H1 (cell line): ENCODE results near the gene DLEC1. TPM values are rescaled to one million over a fixed set of nuclear protein-coding genes. Genes with fewer than 3 reads are reported as not detected.

Experiments
- CTCF ChIA-PET: fragments of 300-600 bp; sonication (Branson Sonifier 250); formaldehyde crosslinking; loops from one replicate; lab custom pipeline; 2021; ENCODE audit not compliant: partially characterized antibody; lab: Charles Lee
- POLR2A ChIA-PET: fragments of 300-600 bp; sonication (Branson Sonifier 250); formaldehyde crosslinking; loops from one replicate; lab custom pipeline; 2021; ENCODE audit warnings: inconsistent platforms; ENCODE audit not compliant: partially characterized antibody; lab: Charles Lee
- DNase-seq, 2 experiments: peaks; one replicate each; pipeline versions ENCODE4 v3.0.0 to v3.0.0-alpha.2; 2010 to 2022; ENCODE audit warnings: low spot score in 2 of 2, low read depth in 1 of 2, mixed read lengths in 1 of 2
- FAIRE-seq: peaks from 2 replicates; lab custom pipeline; 2011; peaks lifted over from hg19 to GRCh38; lab: Jason Lieb, UNC
- H2AFZ ChIP-seq: 2 replicates; pipeline ENCODE4 v1.8.1; 2012; ENCODE audit warnings: low read length, inconsistent platforms
- H2AK5ac ChIP-seq: 2 replicates; pipeline ENCODE4 v1.6.1; 2013; ENCODE audit warnings: low read depth, low read length
- H2BK120ac ChIP-seq: replicated peaks from 2 replicates; pipeline ENCODE3; 2013; ENCODE audit warnings: low read depth, low read length, inconsistent platforms
- H2BK12ac ChIP-seq: 2 replicates; pipeline ENCODE4 v1.6.1; 2013; ENCODE audit warnings: low read depth, low read length
- H2BK15ac ChIP-seq: 2 replicates; pipeline ENCODE4 v1.6.1; 2013; ENCODE audit warnings: low read length
- H2BK20ac ChIP-seq: 2 replicates; pipeline ENCODE4 v1.6.1; 2013; ENCODE audit warnings: low read length
- H2BK5ac ChIP-seq: 2 replicates; pipeline ENCODE4 v1.6.1; 2013; ENCODE audit warnings: low read depth, low read length
- H3K14ac ChIP-seq: 2 replicates; pipeline ENCODE4 v1.6.1; 2013; ENCODE audit warnings: inconsistent platforms; ENCODE audit not compliant: insufficient read length
- H3K18ac ChIP-seq: 2 replicates; pipeline ENCODE4 v1.6.1; 2013; ENCODE audit warnings: low read length; ENCODE audit errors: extremely low read depth
- H3K23ac ChIP-seq: 2 replicates; pipeline ENCODE4 v1.6.1; 2013; ENCODE audit warnings: inconsistent platforms; ENCODE audit not compliant: insufficient read length
- H3K23me2 ChIP-seq: 2 replicates; pipeline ENCODE4 v1.6.1; 2013; ENCODE audit warnings: low read depth, low read length
- H3K27ac ChIP-seq: 2 replicates; pipeline ENCODE4 v1.6.1; 2011; ENCODE audit warnings: low read depth, low read length, inconsistent platforms
- H3K27me3 ChIP-seq, 4 experiments: replicated peaks in 1 of 4; 1 replicate in 1 of 4; 2 replicates in 3 of 4; pipeline versions ENCODE4 v1.6.1 to v1.8.1; 2011 to 2013; ENCODE audit warnings: low read length in 3 of 4, mild to moderate bottlenecking in 3 of 4, inconsistent platforms in 2 of 4, mixed read lengths in 2 of 4, moderate library complexity in 1 of 4; ENCODE audit not compliant: control insufficient read depth in 3 of 4, insufficient read depth in 3 of 4; ENCODE audit errors: extremely low read depth in 1 of 4
- H3K36me3 ChIP-seq, 4 experiments: 2 replicates each; pipeline versions ENCODE4 v1.6.1 to v1.8.1; 2011 to 2013; ENCODE audit warnings: mild to moderate bottlenecking in 4 of 4, low read length in 3 of 4, moderate library complexity in 2 of 4, control low read depth in 1 of 4, inconsistent platforms in 1 of 4; ENCODE audit not compliant: insufficient read depth in 4 of 4, control insufficient read depth in 2 of 4
- H3K4ac ChIP-seq: replicated peaks from 2 replicates; pipeline ENCODE3; 2013; ENCODE audit warnings: low read length, low read depth, mixed read lengths, inconsistent platforms; ENCODE audit not compliant: insufficient read length
- H3K4me1 ChIP-seq, 4 experiments: replicated peaks in 1 of 4; 1 replicate in 1 of 4; 2 replicates in 3 of 4; pipeline versions ENCODE4 v1.6.1 to v1.8.1; 2011 to 2013; ENCODE audit warnings: low read length in 3 of 4, inconsistent platforms in 2 of 4, mixed read lengths in 1 of 4; ENCODE audit not compliant: insufficient read depth in 4 of 4, control insufficient read depth in 3 of 4
- H3K4me2 ChIP-seq, 2 experiments: 2 replicates each; pipeline versions ENCODE4 v1.6.1 to v1.8.1; 2011 to 2013; ENCODE audit warnings: low read depth in 2 of 2, low read length in 2 of 2, control low read depth in 1 of 2, inconsistent platforms in 1 of 2, mild to moderate bottlenecking in 1 of 2; ENCODE audit not compliant: insufficient read depth in 1 of 2
- H3K4me3 ChIP-seq, 4 experiments: fragments of 200-600, 300-600 bp in 1 of 4; sonication (generic), shearing (Covaris generic), sonication (Bioruptor Twin) in 1 of 4; 2 replicates each; pipeline versions ENCODE4 v1.5.1 to v1.8.1; 2011 to 2016; ENCODE audit warnings: low read length in 4 of 4, low read depth in 3 of 4, control low read depth in 2 of 4, inconsistent platforms in 2 of 4, mild to moderate bottlenecking in 2 of 4, mixed read lengths in 1 of 4, moderate library complexity in 1 of 4; ENCODE audit not compliant: insufficient read depth in 2 of 4; ENCODE audit errors: extremely low read depth in 1 of 4
- H3K56ac ChIP-seq: replicated peaks from 2 replicates; pipeline ENCODE3; 2013; ENCODE audit warnings: low read depth, mild to moderate bottlenecking, mixed read lengths, low read length, inconsistent platforms; ENCODE audit not compliant: insufficient read length
- H3K79me1 ChIP-seq: 2 replicates; pipeline ENCODE4 v1.6.1; 2013; ENCODE audit warnings: low read depth, low read length, control low read depth
- H3K79me2 ChIP-seq, 2 experiments: 2 replicates each; pipeline versions ENCODE4 v1.6.1 to v1.8.1; 2012 to 2013; ENCODE audit warnings: low read length in 2 of 2, mild to moderate bottlenecking in 2 of 2, inconsistent platforms in 1 of 2; ENCODE audit not compliant: insufficient read depth in 2 of 2, control insufficient read depth in 1 of 2
- H3K9ac ChIP-seq, 4 experiments: replicated peaks in 1 of 4; 1 replicate in 1 of 4; 2 replicates in 3 of 4; pipeline versions ENCODE4 v1.6.1 to v1.8.1; 2011 to 2013; ENCODE audit warnings: low read depth in 3 of 4, low read length in 3 of 4, control low read depth in 2 of 4, mild to moderate bottlenecking in 2 of 4, moderate library complexity in 2 of 4, inconsistent platforms in 1 of 4; ENCODE audit errors: extremely low read depth in 1 of 4
- H3K9me3 ChIP-seq, 2 experiments: 2 replicates each; pipeline versions ENCODE4 v1.6.1 to v1.8.1; 2012 to 2013; ENCODE audit warnings: mild to moderate bottlenecking in 2 of 2, moderate library complexity in 2 of 2, control low read depth in 1 of 2, inconsistent platforms in 1 of 2, low read depth in 1 of 2, low read length in 1 of 2, mixed read lengths in 1 of 2; ENCODE audit not compliant: insufficient read depth in 2 of 2
- H4K20me1 ChIP-seq, 2 experiments: replicated peaks in 1 of 2; 2 replicates each; pipeline versions ENCODE3 to v1.8.1; 2011 to 2013; ENCODE audit warnings: inconsistent platforms in 2 of 2, low read length in 2 of 2, mild to moderate bottlenecking in 1 of 2; ENCODE audit not compliant: insufficient read depth in 2 of 2, control insufficient read depth in 1 of 2
- H4K5ac ChIP-seq: 2 replicates; pipeline ENCODE4 v1.6.1; 2013; ENCODE audit warnings: low read length, low read depth, mixed read lengths, inconsistent platforms; ENCODE audit not compliant: insufficient read length
- H4K8ac ChIP-seq: 2 replicates; pipeline ENCODE4 v1.8.0; 2013; ENCODE audit warnings: mild to moderate bottlenecking, moderate library complexity, low read length, inconsistent platforms; ENCODE audit not compliant: insufficient read depth; ENCODE audit errors: extremely low read depth
- H4K91ac ChIP-seq: replicated peaks from 2 replicates; pipeline ENCODE3; 2013; ENCODE audit warnings: low read length, mixed read lengths, inconsistent platforms; ENCODE audit not compliant: insufficient read length
- CREB1 ChIP-seq: IDR thresholded peaks from 2 replicates; pipeline ENCODE4 v1.6.1; 2012; ENCODE audit warnings: inconsistent platforms
- CTBP2 ChIP-seq: IDR thresholded peaks from 2 replicates; pipeline ENCODE4 v1.7.0; 2011; ENCODE audit warnings: borderline replicate concordance, mild to moderate bottlenecking, moderate library complexity, mixed read lengths, low read length; ENCODE audit not compliant: insufficient read depth, insufficient read length
- EP300 ChIP-seq, 2 experiments: IDR thresholded peaks; 1 replicate in 1 of 2; 2 replicates in 1 of 2; pipeline ENCODE4 v1.6.1; 2011 to 2012; ENCODE audit warnings: low read depth in 2 of 2, low read length in 2 of 2, mild to moderate bottlenecking in 2 of 2, borderline replicate concordance in 1 of 2, inconsistent platforms in 1 of 2, moderate library complexity in 1 of 2
- GABPA ChIP-seq: IDR thresholded peaks from 2 replicates; pipeline ENCODE4 v1.6.1; 2011; ENCODE audit warnings: mild to moderate bottlenecking, low read length, moderate library complexity, borderline replicate concordance; ENCODE audit not compliant: insufficient read depth
- HDAC2 ChIP-seq, 2 experiments: fragments of 300-600 bp in 1 of 2; sonication (generic) in 1 of 2; IDR thresholded peaks; 2 replicates each; pipeline ENCODE4 v1.6.1; 2011 to 2012; ENCODE audit warnings: low read depth in 2 of 2, low read length in 2 of 2, mild to moderate bottlenecking in 2 of 2, moderate library complexity in 2 of 2, borderline replicate concordance in 1 of 2, inconsistent platforms in 1 of 2
- HDAC6 ChIP-seq: IDR thresholded peaks from one replicate; pipeline ENCODE4 v1.7.1; 2012; ENCODE audit warnings: low read depth, mild to moderate bottlenecking, inconsistent platforms, low read length, moderate library complexity
- KDM5A ChIP-seq: fragments of 200-600 bp; IDR thresholded peaks from 2 replicates; pipeline ENCODE4 v1.7.1; 2012; ENCODE audit warnings: mild to moderate bottlenecking, low read length, inconsistent platforms, mixed read lengths
- NANOG ChIP-seq: IDR thresholded peaks from 2 replicates; pipeline ENCODE4 v1.6.1; 2011; ENCODE audit warnings: low read length, low read depth, mild to moderate bottlenecking, inconsistent platforms; ENCODE audit not compliant: insufficient read depth, poor library complexity, severe bottlenecking
- RAD21 ChIP-seq, 2 experiments: IDR thresholded peaks in 1 of 2; conservative IDR thresholded peaks in 1 of 2; 2 replicates each; pipeline ENCODE4 v1.6.1; 2011; ENCODE audit warnings: low read depth in 2 of 2, low read length in 2 of 2, improper control_type of control experiment in 1 of 2, inconsistent platforms in 1 of 2, mild to moderate bottlenecking in 1 of 2, moderate library complexity in 1 of 2
- RBBP5 ChIP-seq: IDR thresholded peaks from 2 replicates; pipeline ENCODE4 v1.7.1; 2012; ENCODE audit warnings: low read depth, mild to moderate bottlenecking, inconsistent platforms, low read length, moderate library complexity, borderline replicate concordance
- TCF12 ChIP-seq: IDR thresholded peaks from 2 replicates; pipeline ENCODE4 v1.6.1; 2011; ENCODE audit warnings: low read depth, mild to moderate bottlenecking, low read length
- WGBS, 2 experiments: shearing (Covaris generic) in 1 of 2; methylation state at CpG; one replicate each; pipeline versions ENCODE4 v1.1.6 to v1.1.7; 2013 to 2015; ENCODE audit warnings: low lambda C conversion rate in 2 of 2, mixed read lengths in 2 of 2, inconsistent platforms in 1 of 2, low coverage in 1 of 2, missing lambda C conversion rate in 1 of 2; ENCODE audit not compliant: insufficient replicate concordance in 2 of 2, insufficient coverage in 1 of 2, insufficient read length in 1 of 2; ENCODE audit errors: extremely low coverage in 1 of 2, missing lambda C conversion rate in 1 of 2; 5-methylcytosine and 5-hydroxymethylcytosine counted together
- polyA plus RNA-seq, 7 experiments: library from polyadenylated mRNA; depleted of rRNA in 3 of 7; stranded (reverse) in 5 of 7; unstranded in 2 of 7; fragments of >200 nt in 5 of 7; fragments of 200-250 nt in 2 of 7; gene quantifications; 1 replicate in 5 of 7; 2 replicates in 1 of 7; 4 replicates in 1 of 7; pipeline versions ENCODE4 v1.2.1 to v1.2.3, GENCODE V29; 2011 to 2013; ENCODE audit warnings: missing spikeins in 2 of 7, mixed read lengths in 2 of 7
- total RNA-seq: library from RNA; stranded (reverse); fragmentation: NEBNext Ultra II Directional; extraction: Animal tissue kit (Norgen Biotek cat#: 25700); gene quantifications from 2 replicates; pipeline ENCODE4 v1.2.1, GENCODE V29; 2021

DLEC1 gene
- total and polyA plus RNA-seq, 2 of the 8 experiments (the other 6 are each of a cell fraction or from before 2014, with no cell fraction given): 0.26 to 0.76 TPM

DNA sequence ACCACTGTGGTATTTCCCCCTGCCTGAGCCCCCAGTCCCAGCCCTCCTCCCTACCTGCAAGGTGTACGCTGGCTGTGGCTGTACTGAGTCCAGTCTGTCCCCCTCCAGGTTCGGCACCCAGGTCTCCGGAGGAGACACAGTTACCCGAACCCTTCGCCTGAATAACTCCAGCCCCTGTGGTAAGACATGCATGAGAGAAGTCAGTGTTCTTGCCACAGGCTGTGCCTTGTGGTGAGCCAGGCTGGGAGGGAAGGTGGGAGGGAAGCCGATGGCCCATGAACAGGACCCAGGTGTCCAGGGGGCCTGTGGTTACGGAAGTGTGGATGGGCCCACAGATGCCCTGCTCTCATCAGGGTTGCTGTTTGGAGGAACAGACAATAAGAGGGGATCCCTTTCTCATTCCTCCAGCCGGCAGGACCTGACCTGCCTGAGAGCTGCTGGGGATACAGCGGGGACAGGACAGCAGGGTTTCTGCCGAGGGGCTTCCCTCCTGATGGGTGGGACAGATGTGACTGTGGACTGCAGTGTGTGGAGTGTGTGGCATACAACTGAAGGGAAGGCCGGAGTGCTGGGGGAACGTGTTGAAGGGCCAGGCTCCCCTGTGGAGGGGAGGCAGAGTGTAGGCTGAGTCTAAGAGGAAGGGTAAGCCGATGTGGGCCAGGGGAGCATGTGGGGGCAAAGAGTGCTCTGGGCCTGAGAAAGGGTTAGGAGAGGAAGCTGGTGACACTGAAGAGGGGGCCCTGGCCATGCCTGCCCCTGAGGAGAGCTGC lies 76.1 kb downstream of the DLEC1 start:
- no peak overlapping the region for H4K8ac ChIP-seq
- H3K14ac ChIP-seq: no peak overlapping the region
- CTCF ChIA-PET: interaction anchor here (0.6 to 8.8 kb wide), 5 partner anchors 14 to 548 kb away, joined by 3 to 105 read pairs (median 3); partner anchors contain the start of gene EXOG
- no peaks in the 10 kb centered on the region for H3K79me1 ChIP-seq
- POLR2A ChIA-PET: interaction anchor here (1.0 to 1.3 kb wide), 3 partner anchors 8 to 23 kb away, joined by 3 to 4 read pairs (median 3); partner anchors contain the start of gene ACAA1
- no peak for DNase-seq
- H3K4me2 ChIP-seq: no peak overlapping the region
- H3K9me3 ChIP-seq: no peaks in the 10 kb centered on the region; a peak in 1 of 4 replicates
- H3K23me2 ChIP-seq: no peaks in the 10 kb centered on the region
- no peak overlapping the region for H3K18ac ChIP-seq
- no peaks in the 10 kb centered on the region for H3K27me3 ChIP-seq
- H2BK15ac ChIP-seq: no peak overlapping the region
- H3K36me3 ChIP-seq: no peaks in the 10 kb centered on the region
- no peaks in the 10 kb centered on the region for H3K79me2 ChIP-seq
- H2BK5ac ChIP-seq: 0 out of 2 replicates have a peak overlapping the region, but pooled peaks have one; percentile 44
- no peaks in the 10 kb centered on the region for H3K4me1 ChIP-seq
- peak overlapping the region; percentile 39; the same call in 1 of the 2 replicates for H2BK12ac ChIP-seq
- H3K56ac ChIP-seq: no peak overlapping the region
- H3K27ac ChIP-seq: no peak overlapping the region
- no peak overlapping the region for H2AK5ac ChIP-seq
- peaks cover 0 to 5% of the 10 kb centered on the region in 2 experiments for H4K20me1 ChIP-seq
- H3K4ac ChIP-seq: no peak overlapping the region
- no peak overlapping the region for H3K9ac ChIP-seq
- no peak overlapping the region for H3K23ac ChIP-seq
- WGBS, 2 experiments: 90% methylated on average over 13 of the region's 13 CpGs; no CpG with 5 or more reads in 1 of the 2 experiments
- no peak overlapping the region for H4K91ac ChIP-seq
- H2AFZ ChIP-seq: no peak overlapping the region
- FAIRE-seq: no peak
- no peak overlapping the region for H2BK120ac ChIP-seq
- H3K4me3 ChIP-seq: no peak overlapping the region
- no peak overlapping the region for H2BK20ac ChIP-seq
- no peak overlapping the region for H4K5ac ChIP-seq
- no peak for TF ChIP-seq KDM5A
- TF ChIP-seq NANOG: no peak
- TF ChIP-seq GABPA: no peak
- no peak for TF ChIP-seq CTBP2
- no peak for TF ChIP-seq RAD21 (IDR thresholded peaks at IDR 0.05 in 1 of 2, conservative IDR thresholded peaks at IDR 0.05 in 1 of 2; ENCODE audit: low read depth in 2 of 2, low read length in 2 of 2)
- TF ChIP-seq HDAC6: no peak
- TF ChIP-seq EP300 (IDR thresholded peaks at IDR 0.05; ENCODE audit: borderline replicate concordance in 1 of 2, low read depth in 2 of 2, low read length in 2 of 2): no peak
- no peak for TF ChIP-seq CREB1
- no peak for TF ChIP-seq RBBP5
- no peak for TF ChIP-seq TCF12
- TF ChIP-seq HDAC2 (IDR thresholded peaks at IDR 0.05; ENCODE audit: borderline replicate concordance in 1 of 2, low read depth in 2 of 2, low read length in 2 of 2): no peak
